Raji (cell line): ENCODE results near the gene KDM4C.

ENCODE experiments used
- POLR2A ChIP-seq: IDR thresholded peaks from 2 replicates; pipeline ENCODE4 v1.6.1; 2011; ENCODE audit warnings: low read depth, low read length, control low read depth; ENCODE audit not compliant: insufficient read depth

Gene KDM4C

DNA sequence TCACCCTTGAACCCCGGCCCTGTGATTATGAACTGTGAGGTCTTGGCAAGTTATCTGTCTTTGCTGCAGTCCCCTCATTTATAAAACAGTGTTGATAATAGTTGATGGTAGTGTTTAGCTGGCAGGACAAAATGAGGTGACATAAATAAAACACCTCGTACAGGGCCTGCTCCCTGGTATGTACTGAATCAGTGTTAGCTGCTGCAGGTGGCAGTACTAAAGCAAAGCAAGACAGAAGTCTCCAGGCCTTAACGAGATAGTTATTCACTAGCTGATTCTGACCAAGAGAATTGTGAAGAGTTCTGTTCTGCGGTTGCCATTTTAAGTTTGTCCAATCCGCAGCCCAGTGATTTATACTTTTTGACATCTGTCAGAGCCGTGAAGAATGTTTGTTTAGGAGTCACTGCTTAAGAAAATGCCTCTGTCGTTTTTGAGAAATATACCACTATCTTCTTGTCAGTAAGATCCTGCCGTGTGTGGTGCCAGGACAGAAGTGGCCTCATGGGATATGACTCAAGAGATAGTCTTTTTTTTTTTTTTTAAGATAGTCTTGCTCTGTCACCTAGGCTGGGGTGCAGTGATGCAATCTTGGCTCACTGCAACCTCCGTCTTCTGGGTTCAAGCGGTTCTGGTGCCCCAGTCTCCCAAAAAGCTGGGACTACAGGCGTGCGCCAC is 75.9 kb downstream of the KDM4C start:
- no peak for TF ChIP-seq POLR2A

- no peak for TF ChIP-seq POLR2A
Measured at GRCh38 chr9:6834306-6834705, 76.5 kb downstream of the KDM4C start.

DNA sequence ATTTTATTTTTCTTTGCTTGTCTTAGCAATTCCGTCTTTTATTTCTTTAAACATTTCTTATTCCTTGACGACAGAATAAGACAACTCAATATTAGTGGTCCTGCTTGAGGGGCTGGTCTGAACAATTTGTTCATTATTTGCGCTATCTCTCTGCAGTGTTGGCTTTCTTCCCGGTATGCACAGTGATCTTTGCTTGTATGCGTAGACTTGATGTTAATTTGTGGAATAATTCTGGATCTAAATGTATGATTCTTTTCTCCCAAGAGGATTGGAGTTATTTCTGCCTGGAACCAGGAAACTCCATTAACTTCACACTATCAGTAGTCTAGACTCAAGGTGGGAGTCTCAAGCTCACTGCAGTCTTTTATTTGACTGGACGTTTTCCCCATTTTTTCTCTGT is 80.4 kb downstream of the KDM4C start:
- TF ChIP-seq POLR2A, result no peak

DNA sequence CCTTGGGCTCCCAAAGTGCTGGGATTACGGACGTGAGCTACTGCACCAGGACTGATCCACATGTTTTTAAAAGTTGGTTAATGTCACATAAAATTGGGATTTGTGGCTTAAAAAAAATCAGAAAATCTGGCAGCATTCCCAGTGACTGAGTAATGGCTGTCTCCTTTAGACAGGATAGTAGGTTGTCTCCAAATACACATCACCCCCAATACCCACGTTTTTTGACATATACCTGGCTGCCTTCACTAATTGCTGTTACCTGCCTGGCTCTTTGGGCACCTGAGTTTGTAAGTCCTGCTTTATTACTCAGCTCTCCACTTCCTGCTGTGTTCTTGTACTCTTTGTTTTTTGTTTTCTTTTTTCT is 84.8 kb downstream of the KDM4C start:
- no peak for TF ChIP-seq POLR2A

DNA sequence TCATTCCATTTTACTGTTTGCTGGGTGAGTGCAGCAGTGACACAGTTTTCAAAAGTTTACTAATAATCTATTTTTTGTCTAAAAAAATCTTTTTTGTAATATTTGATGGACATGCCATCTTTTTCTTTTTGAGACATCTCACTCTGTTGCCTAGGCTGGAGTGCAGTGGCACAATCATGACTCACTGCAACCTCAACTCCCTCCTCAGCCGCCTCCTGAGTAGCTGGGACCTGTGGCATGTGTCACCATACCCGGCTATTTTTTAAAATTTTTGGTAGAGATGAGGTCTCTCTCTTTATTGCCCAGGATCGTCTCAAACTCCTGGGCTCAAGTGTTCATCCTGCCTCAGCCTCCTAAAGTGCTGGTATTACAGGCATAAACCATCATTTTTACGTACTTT is 86.0 kb downstream of the KDM4C start:
- TF ChIP-seq POLR2A, result no peak

GRCh38 chr9:6844267-6844666 is 86.5 kb downstream of the KDM4C start:
- no peak for TF ChIP-seq POLR2A

GRCh38 chr9:6845128-6845826 is 87.5 kb downstream of the KDM4C start:
- TF ChIP-seq POLR2A, result no peak

GRCh38 chr9:6845880-6846279 is 88.1 kb downstream of the KDM4C start:
- no peak for TF ChIP-seq POLR2A

DNA sequence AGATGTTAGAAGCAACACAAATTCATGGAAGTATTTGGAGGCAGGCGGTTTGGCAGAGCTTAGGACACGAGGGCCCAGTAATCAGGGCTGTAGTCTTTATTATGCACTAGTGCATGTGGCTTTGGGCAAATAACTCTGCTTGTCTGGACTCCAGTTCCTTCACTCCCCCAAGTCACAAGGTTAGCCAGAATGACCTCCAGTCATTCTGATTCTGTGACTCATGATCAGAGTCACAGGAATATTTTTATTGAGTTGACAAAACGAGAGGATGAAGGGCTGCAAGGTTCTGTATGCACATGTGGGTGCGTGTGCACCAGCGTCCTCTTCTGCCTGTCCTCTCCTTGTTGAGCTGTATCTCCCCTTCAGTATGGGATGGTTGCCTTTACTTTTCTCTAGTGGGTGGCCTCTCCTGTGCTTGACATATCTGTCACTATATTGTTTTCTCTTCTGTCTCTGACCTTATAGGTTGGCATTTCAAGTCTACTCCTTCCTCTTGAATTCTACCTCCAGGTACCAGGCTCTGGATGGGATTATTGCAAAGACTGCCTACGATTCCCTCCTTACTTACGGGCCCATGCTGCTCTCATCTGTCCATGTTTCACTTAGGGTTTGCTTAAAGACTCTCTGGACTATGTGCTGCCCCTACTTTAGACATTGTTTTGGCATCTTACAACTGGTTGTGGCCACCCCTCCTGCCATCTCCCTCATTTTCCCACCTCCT is 94.6 kb downstream of the KDM4C start:
- TF ChIP-seq POLR2A, result no peak

DNA sequence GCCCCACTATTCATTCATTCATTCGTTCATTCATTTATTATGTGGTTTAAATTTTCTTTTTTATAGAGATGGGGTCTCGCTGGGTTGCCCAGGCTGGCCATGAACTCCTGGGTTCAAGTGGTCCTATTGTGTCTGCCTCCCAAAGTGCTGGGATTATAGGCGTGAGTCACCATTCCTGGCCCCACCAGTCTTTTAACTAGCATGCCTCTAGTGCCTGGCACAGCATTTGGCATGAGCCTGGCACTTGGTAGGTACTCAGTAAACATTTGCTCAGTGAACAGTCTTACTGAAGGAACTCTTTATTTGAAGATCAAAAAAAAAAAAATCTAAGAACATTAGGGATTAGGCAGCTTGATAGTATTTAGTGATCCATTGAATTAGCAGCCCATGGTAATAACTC is 98.1 kb downstream of the KDM4C start:
- TF ChIP-seq POLR2A, result no peak

DNA sequence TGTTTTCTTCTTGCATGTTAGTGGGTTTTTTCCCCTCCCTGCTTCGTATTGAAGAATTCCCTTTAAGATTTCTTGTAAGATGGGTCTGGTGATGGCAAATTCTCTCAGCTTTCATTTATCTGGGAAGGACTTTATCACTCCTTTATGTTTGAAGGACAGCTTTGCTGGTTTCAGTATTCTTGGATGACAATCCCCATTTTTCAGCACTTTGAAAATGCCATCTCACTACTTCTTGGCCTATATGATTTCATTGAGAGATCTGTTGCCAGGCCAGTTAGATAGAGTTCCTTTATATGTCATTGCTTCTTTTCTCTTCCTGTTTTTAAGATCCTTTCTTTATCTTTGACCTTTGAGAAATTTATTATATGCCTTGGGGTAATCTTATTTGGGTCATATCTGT is 106.3 kb downstream of the KDM4C start:
- TF ChIP-seq POLR2A, result no peak

DNA sequence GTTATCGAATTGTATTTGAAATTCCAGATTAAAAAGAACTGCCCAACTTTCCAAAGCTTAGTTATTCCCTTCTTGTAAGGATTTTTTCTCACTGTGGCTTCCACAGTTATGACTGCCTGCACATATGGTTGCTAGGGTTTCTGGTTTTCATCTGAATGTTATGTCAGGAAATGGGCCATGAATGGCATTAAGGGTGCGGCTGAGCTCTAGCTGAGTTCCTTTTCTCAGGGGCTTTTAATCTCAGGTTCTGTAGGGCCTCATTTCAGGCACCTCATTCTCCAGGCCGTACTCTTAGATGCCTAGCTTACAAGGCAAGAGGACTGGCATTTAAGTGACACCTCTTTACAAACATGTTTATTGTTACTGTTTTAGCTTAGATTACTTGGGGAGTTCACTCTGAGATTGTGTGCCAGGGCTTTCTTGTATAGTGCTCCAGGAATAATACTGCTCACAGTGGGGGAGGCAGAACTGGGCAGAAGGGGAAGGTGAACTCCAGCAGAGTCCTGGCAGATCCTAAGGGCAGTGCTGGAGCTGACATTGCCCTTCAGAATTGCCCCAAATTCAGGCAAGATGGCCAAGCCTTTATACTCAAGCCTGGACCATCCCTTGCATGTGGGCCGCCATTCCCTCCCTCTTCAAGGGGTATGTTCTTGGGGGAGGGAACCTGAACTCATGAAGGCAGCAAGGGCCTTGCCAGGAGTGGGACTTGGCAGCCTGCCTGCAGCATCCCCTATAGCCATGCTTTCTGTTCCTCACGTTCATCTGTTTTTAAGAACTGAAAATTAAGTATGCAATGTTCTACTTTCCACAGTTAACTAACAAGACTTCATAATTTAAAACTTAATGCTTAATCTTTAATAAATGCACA is 111.5 kb downstream of the KDM4C start:
- no peak for TF ChIP-seq POLR2A

DNA sequence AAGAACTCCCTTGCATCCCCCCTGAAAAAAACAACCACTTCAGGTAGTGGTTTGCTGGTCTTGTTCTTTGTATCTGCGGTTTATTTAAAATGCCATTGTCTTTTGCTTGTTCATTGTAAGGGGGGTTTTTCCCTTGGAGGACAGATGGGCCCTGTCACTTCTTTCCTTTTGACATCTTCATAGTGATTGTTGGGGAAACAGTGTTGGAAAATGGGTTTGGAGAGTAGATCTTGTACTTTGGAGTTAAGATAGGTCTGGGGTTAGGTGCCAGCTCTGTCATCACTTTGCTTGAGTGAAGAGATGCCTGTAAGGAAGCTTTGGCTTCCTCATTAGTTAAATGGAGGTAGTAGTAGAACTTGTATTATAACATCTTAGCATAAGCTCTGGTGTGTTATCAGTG is 112.4 kb downstream of the KDM4C start:
- no peak for TF ChIP-seq POLR2A

DNA sequence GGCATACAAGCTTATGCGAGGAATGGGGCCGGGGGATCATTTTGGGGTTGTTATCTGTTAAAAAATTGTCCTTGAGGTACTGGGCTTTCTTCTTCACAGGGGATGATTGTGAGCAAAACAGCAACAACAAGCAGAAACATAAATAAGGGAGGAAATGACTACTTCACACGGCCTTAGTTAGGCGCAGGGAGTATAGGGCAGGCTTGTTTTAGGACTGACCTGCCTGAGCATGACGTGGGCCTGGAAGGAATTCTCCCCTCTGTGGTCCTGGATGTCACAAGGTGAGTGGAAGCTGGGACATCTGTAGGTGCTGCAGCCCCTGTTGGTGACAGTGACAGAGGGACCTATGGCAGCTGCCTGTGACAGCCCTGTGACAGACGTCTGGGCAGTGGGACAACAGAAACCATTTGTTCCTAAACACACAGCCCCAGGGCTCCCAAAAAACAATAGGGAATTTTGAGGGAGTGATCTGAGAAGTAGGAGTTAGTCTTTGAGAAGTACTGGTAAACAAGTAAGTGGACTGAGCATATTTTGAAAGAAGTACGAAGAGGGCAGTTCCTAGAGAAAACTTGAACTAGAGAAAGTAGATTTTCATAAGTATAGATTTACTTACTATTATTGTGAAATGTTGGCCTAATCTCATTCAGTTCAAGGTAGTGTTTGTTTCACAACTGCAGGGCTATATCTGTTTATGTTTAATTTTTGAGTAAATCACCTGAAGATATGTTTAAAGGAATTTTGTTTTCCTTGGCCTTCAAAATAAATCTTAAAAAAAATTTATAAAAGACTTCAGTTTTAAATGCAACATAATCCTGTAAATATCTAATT is 113.1 kb downstream of the KDM4C start:
- TF ChIP-seq POLR2A, result no peak
